PC-3 (cell line): ENCODE measurements around the gene CEBPG. TPM values are rescaled to one million over a fixed set of nuclear protein-coding genes. Genes with fewer than 3 reads are reported as not detected.

Experiments used
- ATAC-seq: fragments of 200-7000 bp; cut with Tn5 transposase; 2 replicates; pipeline ENCODE4 v1.9.1; 2020; ENCODE audit warnings: mild to moderate bottlenecking, moderate library complexity
- BruUV-seq: library from RNA; stranded (reverse); fragments of 400-500 nt; replicated peaks from 2 replicates; lab custom pipeline; 2021; lab: Mats Ljungman, UMichigan
- CTCF ChIA-PET: fragments of 300-600 bp; sonication (Branson Sonifier 250); formaldehyde crosslinking; loops from one replicate; lab custom pipeline; 2022; ENCODE audit warnings: antibody characterized with exemption; lab: Charles Lee
- POLR2A ChIA-PET: fragments of 300-600 bp; sonication (Branson Sonifier 250); formaldehyde crosslinking; loops from one replicate; lab custom pipeline; 2022; ENCODE audit warnings: antibody characterized with exemption; ENCODE audit not compliant: unreplicated experiment; lab: Charles Lee
- DNase-seq: peaks from one replicate; pipeline ENCODE4 v3.0.0-alpha.2; 2015
- H2AFZ ChIP-seq: fragments of 300-600 bp; sonication (generic); 2 replicates; pipeline ENCODE4 v1.6.0; 2016; ENCODE audit warnings: antibody characterized with exemption, low read length
- H3F3A ChIP-seq: fragments of 300-600 bp; sonication (generic); one replicate; pipeline ENCODE4 v1.6.0; 2017; ENCODE audit warnings: antibody characterized with exemption, low read length, control low read depth, mild to moderate bottlenecking; ENCODE audit not compliant: unreplicated experiment
- H3K27ac ChIP-seq: fragments of 300-600 bp; sonication (generic); 2 replicates; pipeline ENCODE4 v1.5.1; 2016; ENCODE audit warnings: mild to moderate bottlenecking, low read length
- H3K27me3 ChIP-seq: fragments of 300-600 bp; sonication (generic); 2 replicates; pipeline ENCODE4 v1.6.1; 2016; ENCODE audit warnings: low read length, mixed read lengths
- H3K36me3 ChIP-seq: fragments of 300-600 bp; sonication (generic); 2 replicates; pipeline ENCODE4 v1.6.1; 2016; ENCODE audit warnings: low read depth, mixed run types, low read length, mixed read lengths
- H3K4me1 ChIP-seq: fragments of 300-600 bp; sonication (generic); 2 replicates; pipeline ENCODE4 v1.5.1; 2016; ENCODE audit warnings: low read length; ENCODE audit not compliant: insufficient read depth
- H3K4me2 ChIP-seq: fragments of 300-600 bp; sonication (generic); 2 replicates; pipeline ENCODE4 v1.6.0; 2016; ENCODE audit warnings: low read length
- H3K4me3 ChIP-seq: fragments of 300-600 bp; sonication (generic); 2 replicates; pipeline ENCODE4 v1.5.1; 2016; ENCODE audit warnings: mild to moderate bottlenecking, low read length, mixed read lengths
- H3K79me2 ChIP-seq: fragments of 300-600 bp; sonication (generic); 2 replicates; pipeline ENCODE4 v1.6.1; 2017; ENCODE audit warnings: low read length, mixed read lengths
- H3K9ac ChIP-seq: fragments of 300-600 bp; sonication (generic); 2 replicates; pipeline ENCODE4 v1.6.0; 2016; ENCODE audit warnings: mild to moderate bottlenecking, low read length
- H3K9me2 ChIP-seq: fragments of 300-600 bp; sonication (generic); replicated peaks from 2 replicates; pipeline ENCODE4 v1.6.1; 2016; ENCODE audit warnings: mixed run types, low read length, mixed read lengths
- H3K9me3 ChIP-seq: fragments of 300-600 bp; sonication (generic); 2 replicates; pipeline ENCODE4 v1.6.1; 2016; ENCODE audit warnings: low read length, mixed read lengths
- H4K20me1 ChIP-seq: fragments of 300-600 bp; sonication (generic); 2 replicates; pipeline ENCODE4 v1.6.1; 2016; ENCODE audit warnings: low read length, mixed read lengths
- EZH2 ChIP-seq: fragments of 300-600 bp; sonication (generic); IDR thresholded peaks from one replicate; pipeline ENCODE4 v1.6.1; 2017; ENCODE audit warnings: antibody characterized with exemption, mild to moderate bottlenecking, low read length; ENCODE audit not compliant: unreplicated experiment
- EZH2phosphoT487 ChIP-seq: fragments of 300-600 bp; sonication (generic); IDR thresholded peaks from 2 replicates; pipeline ENCODE4 v1.6.1; 2018; ENCODE audit warnings: mild to moderate bottlenecking, antibody characterized with exemption, low read length, borderline replicate concordance
- intact Hi-C: fragments of 100-400 bp; cut with micrococcal nuclease; formaldehyde crosslinking; loops from 2 replicates; pipeline ENCODE4 v1.9.0; 2023
- total RNA-seq: library from RNA; depleted of rRNA; stranded (reverse); fragments of >200 nt; gene quantifications from 2 replicates; pipeline ENCODE4 v1.2.3, GENCODE V29; 2014
- TF ChIP-seq, protein P1 (sequence below): fragments of 300-600 bp; sonication (generic); conservative IDR thresholded peaks from 2 replicates; pipeline ENCODE4 v1.5.1; 2017; ENCODE audit warnings: antibody characterized with exemption, low read depth, mild to moderate bottlenecking, low read length

The CEBPG gene
- total RNA-seq, 1 experiment from 2014 or later: 24.6 TPM

- TF ChIP-seq EZH2phosphoT487 (no peak), EZH2 (no peak)
- TF ChIP-seq, protein P1, sequence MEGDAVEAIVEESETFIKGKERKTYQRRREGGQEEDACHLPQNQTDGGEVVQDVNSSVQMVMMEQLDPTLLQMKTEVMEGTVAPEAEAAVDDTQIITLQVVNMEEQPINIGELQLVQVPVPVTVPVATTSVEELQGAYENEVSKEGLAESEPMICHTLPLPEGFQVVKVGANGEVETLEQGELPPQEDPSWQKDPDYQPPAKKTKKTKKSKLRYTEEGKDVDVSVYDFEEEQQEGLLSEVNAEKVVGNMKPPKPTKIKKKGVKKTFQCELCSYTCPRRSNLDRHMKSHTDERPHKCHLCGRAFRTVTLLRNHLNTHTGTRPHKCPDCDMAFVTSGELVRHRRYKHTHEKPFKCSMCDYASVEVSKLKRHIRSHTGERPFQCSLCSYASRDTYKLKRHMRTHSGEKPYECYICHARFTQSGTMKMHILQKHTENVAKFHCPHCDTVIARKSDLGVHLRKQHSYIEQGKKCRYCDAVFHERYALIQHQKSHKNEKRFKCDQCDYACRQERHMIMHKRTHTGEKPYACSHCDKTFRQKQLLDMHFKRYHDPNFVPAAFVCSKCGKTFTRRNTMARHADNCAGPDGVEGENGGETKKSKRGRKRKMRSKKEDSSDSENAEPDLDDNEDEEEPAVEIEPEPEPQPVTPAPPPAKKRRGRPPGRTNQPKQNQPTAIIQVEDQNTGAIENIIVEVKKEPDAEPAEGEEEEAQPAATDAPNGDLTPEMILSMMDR: no peak
- ChIA-PET POLR2A (no interaction called here), CTCF (no interaction called here)
- Histone ChIP-seq H3K27me3 (no peaks in the 10 kb centered on the region), H2AFZ (no peak overlapping the region), H3K79me2 (no peaks in the 10 kb centered on the region), H3K9ac (no peak overlapping the region), H3K4me1 (peaks cover 11% of the 10 kb centered on the region; the same call in 1 of the 2 replicates), H4K20me1 (no peaks in the 10 kb centered on the region), H3K9me2 (no peaks in the 10 kb centered on the region), H3K36me3 (no peaks in the 10 kb centered on the region), H3K9me3 (no peaks in the 10 kb centered on the region), H3K4me2 (no peak overlapping the region), H3F3A (no peaks in the 10 kb centered on the region), H3K4me3 (no peak overlapping the region), H3K27ac (no peak overlapping the region)
- DNase-seq (no peak), ATAC-seq (no peak)
- no TSS peak for BruUV-seq
- intact Hi-C loops: no loop called here
Measured at GRCh38 chr19:33414667-33415605, 41.4 kb downstream of the CEBPG start.

DNA sequence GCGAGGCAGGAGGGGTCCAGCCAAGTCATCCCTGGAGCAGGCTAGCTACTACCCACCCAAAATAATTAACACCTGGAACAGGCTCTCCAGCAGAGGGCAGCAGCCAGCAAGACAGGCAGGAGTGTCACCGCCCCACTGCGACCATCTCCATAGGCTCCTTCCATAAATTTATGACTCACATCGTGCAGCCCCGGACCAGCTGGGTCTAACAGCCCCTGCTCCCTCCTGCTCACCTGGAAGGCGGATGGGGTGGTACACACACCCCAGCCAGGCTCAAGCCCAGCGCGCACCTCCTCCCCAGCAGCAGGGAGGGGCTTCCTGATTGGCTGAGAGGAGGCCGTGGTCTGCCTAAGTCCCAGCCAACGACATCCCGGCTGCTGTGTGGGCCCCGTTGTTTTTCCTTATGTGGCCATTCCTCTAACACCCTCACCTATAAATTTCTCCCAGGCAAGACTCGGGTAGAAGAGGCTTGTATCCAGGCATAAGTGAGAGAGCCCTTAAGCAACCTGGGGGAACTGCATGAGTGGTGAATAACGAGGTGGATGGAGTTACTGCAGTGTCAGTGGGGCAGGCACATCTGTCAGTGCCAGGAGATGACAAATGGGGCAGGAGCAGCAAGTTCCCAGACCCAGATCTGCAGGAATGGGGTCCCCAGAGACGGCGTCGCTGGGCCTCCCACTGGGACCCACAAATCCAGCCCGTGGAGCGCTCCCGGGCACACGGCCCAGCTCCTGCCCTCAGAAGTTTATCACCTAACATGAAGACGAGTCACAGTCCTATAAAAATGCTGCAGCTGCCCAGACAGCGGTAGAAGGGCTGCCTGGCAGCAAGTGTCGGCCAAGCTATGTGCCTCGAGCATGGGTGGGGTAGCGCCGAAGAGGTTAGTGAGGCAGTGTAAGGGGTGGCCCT, 43.1 kb downstream of the CEBPG start:
- POLR2A ChIA-PET: interaction anchor here (0.7 kb wide), 1 partner anchor 399 kb away, joined by 5 read pairs; no protein-coding TSS in a partner anchor
- Histone ChIP-seq H3K36me3 (no peaks in the 10 kb centered on the region), H3K27ac (no peak overlapping the region), H3K9me3 (no peaks in the 10 kb centered on the region), H2AFZ (0 out of 2 replicates have a peak overlapping the region, but pooled peaks have one; percentile 46), H3K27me3 (no peaks in the 10 kb centered on the region), H3K9me2 (no peaks in the 10 kb centered on the region), H4K20me1 (no peaks in the 10 kb centered on the region), H3K9ac (no peak overlapping the region), H3K4me2 (peak overlapping the region; percentile 77), H3K79me2 (no peaks in the 10 kb centered on the region), H3F3A (no peaks in the 10 kb centered on the region), H3K4me3 (peak overlapping the region; percentile 48; the same call in 1 of the 2 replicates), H3K4me1 (peaks cover 11% of the 10 kb centered on the region; the same call in 1 of the 2 replicates)
- CTCF ChIA-PET: interaction anchor here (0.5 to 0.6 kb wide), 5 partner anchors 135 to 680 kb away, joined by 3 to 5 read pairs (median 4); no protein-coding TSS in a partner anchor
- ATAC-seq (peak; percentile 82), DNase-seq (peak; percentile 77)
- intact Hi-C loops: loop anchor here (1.0 kb wide), 1 partner anchor 355 kb away; no protein-coding TSS in a partner anchor
- TF ChIP-seq, protein P1: peak; percentile 76
- TF ChIP-seq EZH2 (no peak), EZH2phosphoT487 (no peak)
- BruUV-seq: no TSS peak
